ENCODE data around the gene RPUSD1. TPM values are rescaled to one million over a fixed set of nuclear protein-coding genes. Genes with fewer than 3 reads are reported as not detected.

The RPUSD1 gene
- total RNA-seq, 1 donor from 2014 or later, result 27.4 TPM

GRCh38 chr16:795580-796229 lies 7.5 kb upstream of the RPUSD1 start:
- TF ChIP-seq CTCF (IDR thresholded peaks at IDR 0.05; ENCODE audit: insufficient read depth, low read length, severe bottlenecking), result peak; percentile 7
- Histone ChIP-seq H3K4me3 (ENCODE audit: low read depth, low read length) (no peak overlapping the region), H3K27me3 (ENCODE audit: control insufficient read depth, insufficient read depth, low read length) (peaks cover 7% of the 10 kb centered on the region), H3K36me3 (ENCODE audit: control insufficient read depth, insufficient read depth, low read length) (no peaks in the 10 kb centered on the region)
- DNase-seq (ENCODE audit: low read depth) (peak; percentile 60), FAIRE-seq (peak; percentile 40)

- DNase-seq (ENCODE audit: low read depth), result no peak
- FAIRE-seq, result no peak
- no peak for TF ChIP-seq CTCF (IDR thresholded peaks at IDR 0.05; ENCODE audit: insufficient read depth, low read length, severe bottlenecking)
- Histone ChIP-seq H3K27me3 (ENCODE audit: control insufficient read depth, insufficient read depth, low read length) (peaks cover 2% of the 10 kb centered on the region), H3K4me3 (ENCODE audit: low read depth, low read length) (no peak overlapping the region), H3K36me3 (ENCODE audit: control insufficient read depth, insufficient read depth, low read length) (no peaks in the 10 kb centered on the region)
These were observed 6.8 kb upstream of the RPUSD1 start for GRCh38 chr16:794853-795466.

GRCh38 chr16:794091-794822 lies 6.1 kb upstream of the RPUSD1 start:
- no peak for TF ChIP-seq CTCF (IDR thresholded peaks at IDR 0.05; ENCODE audit: insufficient read depth, low read length, severe bottlenecking)
- H3K36me3 ChIP-seq (ENCODE audit: control insufficient read depth, insufficient read depth, low read length), result no peaks in the 10 kb centered on the region

GRCh38 chr16:793414-793813 lies 5.2 kb upstream of the RPUSD1 start:
- no peaks in the 10 kb centered on the region for H3K36me3 ChIP-seq (ENCODE audit: control insufficient read depth, insufficient read depth, low read length)
- TF ChIP-seq CTCF (IDR thresholded peaks at IDR 0.05; ENCODE audit: insufficient read depth, low read length, severe bottlenecking), result no peak
- H3K4me3 ChIP-seq (ENCODE audit: low read depth, low read length), result no peak overlapping the region
- H3K27me3 ChIP-seq (ENCODE audit: control insufficient read depth, insufficient read depth, low read length), result no peaks in the 10 kb centered on the region
- DNase-seq (ENCODE audit: low read depth) (no peak), FAIRE-seq (no peak)

More at GRCh38 chr16:794091-794822, 6.1 kb upstream of the RPUSD1 start:
- FAIRE-seq (no peak), DNase-seq (ENCODE audit: low read depth) (no peak)
- Histone ChIP-seq H3K27me3 (ENCODE audit: control insufficient read depth, insufficient read depth, low read length) (no peaks in the 10 kb centered on the region), H3K4me3 (ENCODE audit: low read depth, low read length) (no peak overlapping the region)

GRCh38 chr16:792221-792995 lies 4.2 kb upstream of the RPUSD1 start:
- Histone ChIP-seq H3K4me3 (ENCODE audit: low read depth, low read length) (no peak overlapping the region), H3K27me3 (ENCODE audit: control insufficient read depth, insufficient read depth, low read length) (no peaks in the 10 kb centered on the region), H3K36me3 (ENCODE audit: control insufficient read depth, insufficient read depth, low read length) (peaks cover under 1% of the 10 kb centered on the region)
- TF ChIP-seq CTCF (IDR thresholded peaks at IDR 0.05; ENCODE audit: insufficient read depth, low read length, severe bottlenecking), result no peak
- FAIRE-seq (no peak), DNase-seq (ENCODE audit: low read depth) (no peak)

Data from bronchial epithelial cell (primary cell).